GM23338 (cell line): ENCODE measurements around the gene FOXL2. TPM values are rescaled to one million over a fixed set of nuclear protein-coding genes. Genes with fewer than 3 reads are reported as not detected.

Source experiments
- ATAC-seq: fragments of 200-7000 bp; cut with Tn5 transposase; 3 replicates; pipeline ENCODE4 v1.9.1; 2020
- DNase-seq: peaks from one replicate; pipeline ENCODE4 v3.0.0-alpha.2; 2015; ENCODE audit warnings: low spot score
- H2AFZ ChIP-seq: fragments of 200-600 bp; sonication (generic); 2 replicates; pipeline ENCODE4 v1.8.0; 2016; ENCODE audit warnings: antibody characterized with exemption, mild to moderate bottlenecking, moderate library complexity
- H3F3A ChIP-seq: fragments of 200-600 bp; sonication (generic); replicated peaks from 2 replicates; pipeline ENCODE4 v1.8.0; 2017; ENCODE audit warnings: antibody characterized with exemption, mixed run types, low read depth
- H3K27ac ChIP-seq: fragments of 200-600 bp; sonication (generic); 2 replicates; pipeline ENCODE4 v1.6.1; 2016; ENCODE audit warnings: low read depth
- H3K27me3 ChIP-seq: fragments of 200-600 bp; sonication (generic); 2 replicates; pipeline ENCODE4 v1.8.0; 2016; ENCODE audit warnings: mild to moderate bottlenecking, mixed run types, moderate library complexity; ENCODE audit not compliant: insufficient read depth
- H3K36me3 ChIP-seq: fragments of 200-600 bp; sonication (generic); 2 replicates; pipeline ENCODE4 v1.8.0; 2016; ENCODE audit warnings: mild to moderate bottlenecking; ENCODE audit not compliant: insufficient read depth
- H3K4me1 ChIP-seq: fragments of 200-600 bp; sonication (generic); 2 replicates; pipeline ENCODE4 v1.8.0; 2016; ENCODE audit warnings: mild to moderate bottlenecking, moderate library complexity; ENCODE audit not compliant: insufficient read depth
- H3K4me2 ChIP-seq: fragments of 200-600 bp; sonication (generic); 2 replicates; pipeline ENCODE4 v1.7.1; 2017; ENCODE audit warnings: mixed run types
- H3K4me3 ChIP-seq: fragments of 200-600 bp; sonication (generic); 2 replicates; pipeline ENCODE4 v1.6.1; 2016; ENCODE audit warnings: mixed run types
- H3K79me2 ChIP-seq: fragments of 200-600 bp; sonication (generic); replicated peaks from 2 replicates; pipeline ENCODE4 v1.8.0; 2017; ENCODE audit warnings: mild to moderate bottlenecking; ENCODE audit not compliant: insufficient read depth
- H3K9me2 ChIP-seq: fragments of 200-600 bp; sonication (generic); 2 replicates; pipeline ENCODE4 v1.8.0; 2017; ENCODE audit not compliant: insufficient read depth
- H4K20me1 ChIP-seq: fragments of 200-600 bp; sonication (generic); replicated peaks from 2 replicates; pipeline ENCODE4 v1.8.0; 2017; ENCODE audit warnings: mild to moderate bottlenecking; ENCODE audit not compliant: insufficient read depth
- H3K27ac Mint-ChIP-seq: 2 replicates; pipeline ENCODE4 v1.8.0; 2020; ENCODE audit warnings: inconsistent platforms, mild to moderate bottlenecking, moderate library complexity, mixed read lengths
- H3K27me3 Mint-ChIP-seq: 3 replicates; pipeline ENCODE4 v1.8.0; 2022; ENCODE audit warnings: low read depth, mild to moderate bottlenecking, moderate library complexity, mixed read lengths, inconsistent platforms; ENCODE audit not compliant: insufficient read depth, poor library complexity
- H3K36me3 Mint-ChIP-seq: 3 replicates; pipeline ENCODE4 v1.8.0; 2021; ENCODE audit warnings: low read depth, mild to moderate bottlenecking, inconsistent platforms, moderate library complexity, mixed read lengths
- H3K4me1 Mint-ChIP-seq: 3 replicates; pipeline ENCODE4 v1.8.0; 2020; ENCODE audit warnings: mild to moderate bottlenecking, inconsistent platforms, mixed read lengths
- H3K4me3 Mint-ChIP-seq: 3 replicates; pipeline ENCODE4 v1.8.0; 2021; ENCODE audit warnings: moderate library complexity, mild to moderate bottlenecking, inconsistent platforms, mixed read lengths
- H3K9me3 Mint-ChIP-seq: 3 replicates; pipeline ENCODE4 v1.8.0; 2020; ENCODE audit warnings: moderate library complexity, mild to moderate bottlenecking, inconsistent platforms, mixed read lengths
- CTCF ChIP-seq, 2 experiments: fragments of 200-600 bp in 1 of 2; sonication (generic) in 1 of 2; conservative IDR thresholded peaks; 2 replicates each; pipeline versions ENCODE4 v1.5.1 to v1.6.1; 2016 to 2017; ENCODE audit warnings: antibody characterized with exemption in 2 of 2, low read depth in 2 of 2, mild to moderate bottlenecking in 2 of 2, moderate library complexity in 1 of 2
- ETS1 ChIP-seq: IDR thresholded peaks from 2 replicates; pipeline ENCODE4 v1.6.1; 2016; ENCODE audit warnings: antibody characterized with exemption
- EZH2 ChIP-seq: fragments of 200-600 bp; sonication (generic); IDR thresholded peaks from one replicate; pipeline ENCODE4 v1.8.0; 2017; ENCODE audit warnings: antibody characterized with exemption, mild to moderate bottlenecking, low read depth; ENCODE audit not compliant: unreplicated experiment
- JUNB ChIP-seq: IDR thresholded peaks from one replicate; pipeline ENCODE4 v1.6.1; 2016; ENCODE audit warnings: antibody characterized with exemption; ENCODE audit not compliant: unreplicated experiment
- NANOG ChIP-seq: IDR thresholded peaks from 2 replicates; pipeline ENCODE4 v1.6.1; 2016; ENCODE audit warnings: antibody characterized with exemption, borderline replicate concordance
- POLR2AphosphoS5 ChIP-seq: IDR thresholded peaks from 2 replicates; pipeline ENCODE4 v1.6.1; 2016; ENCODE audit warnings: antibody characterized with exemption, low read depth
- STAT1 ChIP-seq: IDR thresholded peaks from one replicate; pipeline ENCODE4 v1.6.1; 2016; ENCODE audit warnings: antibody characterized with exemption; ENCODE audit not compliant: unreplicated experiment
- ZNF114 ChIP-seq: fragments of 250-450 bp; sonication (Bioruptor Pico); IDR thresholded peaks from 2 replicates; pipeline ENCODE4 v1.5.0; 2020; ENCODE audit warnings: mild to moderate bottlenecking, moderate library complexity
- ZNF462 ChIP-seq: fragments of 250-450 bp; sonication (Bioruptor Pico); IDR thresholded peaks from 2 replicates; pipeline ENCODE4 v1.5.0; 2020; ENCODE audit warnings: mild to moderate bottlenecking, moderate library complexity
- polyA plus RNA-seq: library from polyadenylated mRNA; unstranded; fragments of >200 nt; fragmentation: Nextera tagmentation; extraction: Ambion mirVana; gene quantifications from 2 replicates; pipeline ENCODE4 v1.2.1, GENCODE V29; 2016
- total RNA-seq: library from RNA; depleted of rRNA; stranded (reverse); fragments of >200 nt; shearing (Covaris generic); gene quantifications from 2 replicates; pipeline ENCODE4 v1.2.3, GENCODE V29; 2014
- TF ChIP-seq, protein P1 (sequence below): IDR thresholded peaks from one replicate; pipeline ENCODE4 v1.6.1; 2018; ENCODE audit warnings: antibody characterized with exemption; ENCODE audit not compliant: unreplicated experiment

The FOXL2 gene
- total and polyA plus RNA-seq, 2 experiments from 2014 or later, result 0.89 to 3.5 TPM

DNA sequence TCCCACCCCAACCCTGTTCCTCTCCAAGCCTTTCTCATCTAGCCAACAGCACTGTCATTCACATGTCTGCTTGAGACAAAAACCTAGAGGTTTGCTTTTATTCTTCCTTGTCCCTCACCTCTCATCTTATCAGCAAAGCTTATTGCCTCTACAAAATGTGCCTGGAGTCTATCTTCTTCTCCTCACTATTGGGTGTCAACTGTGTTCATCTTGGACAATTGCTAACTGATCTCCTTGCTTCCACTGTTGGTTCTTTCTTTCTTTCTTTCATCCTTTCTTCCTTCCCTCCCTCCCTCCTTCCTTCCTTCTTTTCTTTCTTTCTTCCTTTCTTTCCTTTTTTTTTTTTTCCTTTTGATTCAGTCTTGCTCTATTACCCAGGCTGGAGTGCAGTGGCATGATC lies 48.2 kb downstream of the FOXL2 start:
- Histone ChIP-seq H3K9me2 (no peaks in the 10 kb centered on the region), H3K4me1 (no peaks in the 10 kb centered on the region), H3K4me2 (no peak overlapping the region), H3F3A (no peaks in the 10 kb centered on the region), H2AFZ (no peak overlapping the region), H3K4me3 (no peak overlapping the region), H3K27me3 (no peaks in the 10 kb centered on the region), H3K27ac (no peak overlapping the region), H3K36me3 (no peaks in the 10 kb centered on the region), H3K79me2 (no peaks in the 10 kb centered on the region), H4K20me1 (no peaks in the 10 kb centered on the region)
- ATAC-seq (no peak), DNase-seq (no peak)
- Mint-ChIP-seq H3K36me3 (no peaks in the 10 kb centered on the region), H3K9me3 (no peaks in the 10 kb centered on the region; the same call in 2 of the 3 replicates), H3K4me3 (no peak overlapping the region), H3K27me3 (no peaks in the 10 kb centered on the region), H3K27ac (no peak overlapping the region), H3K4me1 (no peaks in the 10 kb centered on the region)
- no peak for TF ChIP-seq EZH2

- H3K4me1 Mint-ChIP-seq, result no peaks in the 10 kb centered on the region
- no peak overlapping the region for H3K27ac Mint-ChIP-seq
- DNase-seq (no peak), ATAC-seq (no peak)
- Histone ChIP-seq H3K9me2 (no peaks in the 10 kb centered on the region), H3K4me2 (no peak overlapping the region), H3K27me3 (no peaks in the 10 kb centered on the region), H3K4me3 (no peak overlapping the region), H3K4me1 (no peaks in the 10 kb centered on the region), H3K36me3 (no peaks in the 10 kb centered on the region), H3F3A (no peaks in the 10 kb centered on the region), H4K20me1 (no peaks in the 10 kb centered on the region), H3K27ac (no peak overlapping the region), H2AFZ (no peak overlapping the region), H3K79me2 (no peaks in the 10 kb centered on the region)
- H3K27me3 Mint-ChIP-seq, result no peaks in the 10 kb centered on the region
- H3K4me3 Mint-ChIP-seq, result no peak overlapping the region
- TF ChIP-seq ETS1 (no peak), STAT1 (no peak), ZNF462 (no peak), POLR2AphosphoS5 (no peak), ZNF114 (CRISPR knock-in tag) (no peak), CTCF (conservative IDR thresholded peaks at IDR 0.05; ENCODE audit: low read depth in 2 of 2) (no peak), JUNB (no peak), NANOG (no peak)
- TF ChIP-seq, protein P1, sequence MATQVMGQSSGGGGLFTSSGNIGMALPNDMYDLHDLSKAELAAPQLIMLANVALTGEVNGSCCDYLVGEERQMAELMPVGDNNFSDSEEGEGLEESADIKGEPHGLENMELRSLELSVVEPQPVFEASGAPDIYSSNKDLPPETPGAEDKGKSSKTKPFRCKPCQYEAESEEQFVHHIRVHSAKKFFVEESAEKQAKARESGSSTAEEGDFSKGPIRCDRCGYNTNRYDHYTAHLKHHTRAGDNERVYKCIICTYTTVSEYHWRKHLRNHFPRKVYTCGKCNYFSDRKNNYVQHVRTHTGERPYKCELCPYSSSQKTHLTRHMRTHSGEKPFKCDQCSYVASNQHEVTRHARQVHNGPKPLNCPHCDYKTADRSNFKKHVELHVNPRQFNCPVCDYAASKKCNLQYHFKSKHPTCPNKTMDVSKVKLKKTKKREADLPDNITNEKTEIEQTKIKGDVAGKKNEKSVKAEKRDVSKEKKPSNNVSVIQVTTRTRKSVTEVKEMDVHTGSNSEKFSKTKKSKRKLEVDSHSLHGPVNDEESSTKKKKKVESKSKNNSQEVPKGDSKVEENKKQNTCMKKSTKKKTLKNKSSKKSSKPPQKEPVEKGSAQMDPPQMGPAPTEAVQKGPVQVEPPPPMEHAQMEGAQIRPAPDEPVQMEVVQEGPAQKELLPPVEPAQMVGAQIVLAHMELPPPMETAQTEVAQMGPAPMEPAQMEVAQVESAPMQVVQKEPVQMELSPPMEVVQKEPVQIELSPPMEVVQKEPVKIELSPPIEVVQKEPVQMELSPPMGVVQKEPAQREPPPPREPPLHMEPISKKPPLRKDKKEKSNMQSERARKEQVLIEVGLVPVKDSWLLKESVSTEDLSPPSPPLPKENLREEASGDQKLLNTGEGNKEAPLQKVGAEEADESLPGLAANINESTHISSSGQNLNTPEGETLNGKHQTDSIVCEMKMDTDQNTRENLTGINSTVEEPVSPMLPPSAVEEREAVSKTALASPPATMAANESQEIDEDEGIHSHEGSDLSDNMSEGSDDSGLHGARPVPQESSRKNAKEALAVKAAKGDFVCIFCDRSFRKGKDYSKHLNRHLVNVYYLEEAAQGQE, result no peak
- H3K9me3 Mint-ChIP-seq, result no peaks in the 10 kb centered on the region; the same call in 2 of the 3 replicates
- no peaks in the 10 kb centered on the region for H3K36me3 Mint-ChIP-seq
These were observed 48.6 kb downstream of the FOXL2 start for GRCh38 chr3:138898301-138898700.
